Vagina (tissue), 2 donors: ENCODE data around the gene SMOC1. TPM values are rescaled to one million over a fixed set of nuclear protein-coding genes. Genes with fewer than 3 reads are reported as not detected.

Experiments
- DNase-seq, 2 donors: peaks; one replicate each; pipeline ENCODE4 v3.0.0-alpha.2; 2017; ENCODE audit errors: extremely low spot score in 2 of 2
- H3K27ac ChIP-seq: fragments of 200-600 bp; sonication (generic); one replicate; pipeline ENCODE4 v1.5.1; 2019
- H3K27me3 ChIP-seq: fragments of 200-600 bp; sonication (generic); one replicate; pipeline ENCODE4 v1.5.1; 2019
- H3K36me3 ChIP-seq, 2 donors: fragments of 200-600 bp; sonication (generic); one replicate each; pipeline ENCODE4 v1.5.1; 2017 to 2019
- H3K4me1 ChIP-seq: fragments of 200-600 bp; sonication (generic); one replicate; pipeline ENCODE4 v1.5.1; 2019
- H3K4me3 ChIP-seq, 2 donors: fragments of 200-600 bp; sonication (generic); 1 replicate in 1 of 2; 2 replicates in 1 of 2; pipeline ENCODE4 v1.5.1; 2016 to 2019
- H3K9me3 ChIP-seq: fragments of 200-600 bp; sonication (generic); one replicate; pipeline ENCODE4 v1.5.1; 2019
- CTCF ChIP-seq, 3 experiments: fragments of 450-650 bp in 2 of 3; fragments of 200-600 bp in 1 of 3; sonication (generic) in 1 of 3; IDR thresholded peaks; one replicate each; pipeline ENCODE4 v1.5.1; 2017 to 2019; ENCODE audit warnings: antibody characterized with exemption in 3 of 3, mild to moderate bottlenecking in 2 of 3, moderate library complexity in 2 of 3
- POLR2A ChIP-seq, 2 donors: fragments of 450-650 bp; IDR thresholded peaks; one replicate each; pipeline ENCODE4 v1.6.1; 2017; ENCODE audit warnings: antibody characterized with exemption in 2 of 2, mild to moderate bottlenecking in 2 of 2, moderate library complexity in 2 of 2
- POLR2AphosphoS5 ChIP-seq, 2 donors: sonication (generic); formaldehyde crosslinking; IDR thresholded peaks; one replicate each; pipeline ENCODE4 v1.9.0; 2017; ENCODE audit warnings: antibody characterized with exemption in 2 of 2, mild to moderate bottlenecking in 2 of 2, low read depth in 1 of 2; ENCODE audit not compliant: insufficient read depth in 1 of 2
- intact Hi-C: fragments of 100-400 bp; cut with DNase I; formaldehyde crosslinking; loops from one replicate; pipeline ENCODE4 v1.15.1; 2023
- total RNA-seq: library from RNA; depleted of rRNA; stranded (reverse); fragments of >200 nt; gene quantifications from one replicate; pipeline ENCODE4 v1.2.3, GENCODE V29; 2016

Gene SMOC1
- total RNA-seq, 1 donor from 2014 or later: 9.8 TPM

- no peaks in the 10 kb centered on the region for H3K9me3 ChIP-seq
- intact Hi-C loops: no loop called here
- no peak for TF ChIP-seq POLR2A (IDR thresholded peaks at IDR 0.05)
- TF ChIP-seq POLR2AphosphoS5 (IDR thresholded peaks at IDR 0.05; ENCODE audit: insufficient read depth in 1 of 2, low read depth in 1 of 2): no peak
- no peak for TF ChIP-seq CTCF (IDR thresholded peaks at IDR 0.05)
- DNase-seq: no peak
- no peaks in the 10 kb centered on the region for H3K36me3 ChIP-seq
- no peak overlapping the region for H3K4me3 ChIP-seq
- no peaks in the 10 kb centered on the region for H3K4me1 ChIP-seq
- H3K27me3 ChIP-seq: no peaks in the 10 kb centered on the region
- H3K27ac ChIP-seq: no peak overlapping the region
Observed at GRCh38 chr14:69844171-69844570, 35.0 kb upstream of the SMOC1 start.

DNA sequence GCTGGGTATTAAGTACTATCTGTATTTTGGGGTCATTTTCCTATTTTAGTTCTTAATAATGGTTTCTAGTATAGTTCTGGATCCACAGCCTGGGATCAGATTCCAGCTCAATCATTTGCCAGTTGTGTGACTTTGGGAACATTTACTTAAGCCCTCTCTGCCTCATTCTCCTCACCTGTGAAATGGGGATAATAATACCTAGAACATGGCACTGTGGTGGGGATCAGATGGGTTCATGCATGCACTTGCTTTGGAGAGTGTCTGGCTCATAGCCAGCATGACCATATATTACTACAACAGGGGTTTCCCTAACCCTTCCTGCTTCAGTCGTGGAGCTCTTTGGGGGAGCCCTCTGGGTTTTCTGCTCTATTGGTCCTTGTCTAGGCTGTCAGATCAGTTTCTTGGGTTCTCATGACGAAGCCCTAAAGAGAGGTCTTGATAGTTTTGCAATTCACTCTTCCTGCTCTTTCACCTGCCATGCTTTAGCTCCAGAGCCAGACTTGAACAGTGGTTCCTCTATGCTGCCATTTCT, 34.1 kb upstream of the SMOC1 start:
- no peak overlapping the region for H3K4me3 ChIP-seq
- H3K9me3 ChIP-seq: no peaks in the 10 kb centered on the region
- no peaks in the 10 kb centered on the region for H3K4me1 ChIP-seq
- DNase-seq: no peak
- no peak for TF ChIP-seq POLR2AphosphoS5 (IDR thresholded peaks at IDR 0.05; ENCODE audit: insufficient read depth in 1 of 2, low read depth in 1 of 2)
- TF ChIP-seq CTCF (IDR thresholded peaks at IDR 0.05): no peak
- no peak for TF ChIP-seq POLR2A (IDR thresholded peaks at IDR 0.05)
- no peak overlapping the region for H3K27ac ChIP-seq
- no peaks in the 10 kb centered on the region for H3K27me3 ChIP-seq
- H3K36me3 ChIP-seq: no peaks in the 10 kb centered on the region
- intact Hi-C loops: no loop called here

GRCh38 chr14:69845787-69846186, 33.4 kb upstream of the SMOC1 start:
- Histone ChIP-seq H3K4me3 (no peak overlapping the region), H3K4me1 (no peaks in the 10 kb centered on the region), H3K9me3 (no peaks in the 10 kb centered on the region), H3K27me3 (no peaks in the 10 kb centered on the region), H3K36me3 (no peaks in the 10 kb centered on the region), H3K27ac (no peak overlapping the region)
- intact Hi-C loops: no loop called here
- TF ChIP-seq CTCF (IDR thresholded peaks at IDR 0.05) (no peak), POLR2A (IDR thresholded peaks at IDR 0.05) (no peak)
- DNase-seq: no peak

DNA sequence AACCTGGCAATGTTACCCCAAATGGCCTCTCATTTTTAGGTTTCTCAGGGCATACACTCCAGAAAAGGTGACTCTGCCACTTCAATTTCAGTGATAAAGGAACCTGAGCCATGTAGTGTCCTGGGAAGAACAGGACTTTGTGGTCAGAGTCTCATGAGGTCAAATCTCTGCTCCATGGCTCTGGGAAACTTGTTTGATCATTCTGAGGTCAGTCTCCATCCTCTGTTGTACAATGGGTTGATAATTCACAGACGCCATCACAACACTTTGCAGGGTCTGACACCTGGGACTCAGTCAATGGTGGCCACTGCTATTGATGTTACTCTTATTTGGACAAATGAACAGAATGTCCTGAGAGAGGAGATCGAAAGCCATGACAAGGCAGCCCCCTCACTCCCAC, 31.1 kb upstream of the SMOC1 start:
- DNase-seq: no peak
- TF ChIP-seq POLR2A (IDR thresholded peaks at IDR 0.05) (no peak), CTCF (IDR thresholded peaks at IDR 0.05) (no peak), POLR2AphosphoS5 (IDR thresholded peaks at IDR 0.05; ENCODE audit: insufficient read depth in 1 of 2, low read depth in 1 of 2) (no peak)
- Histone ChIP-seq H3K4me1 (no peaks in the 10 kb centered on the region), H3K4me3 (no peak overlapping the region), H3K9me3 (no peaks in the 10 kb centered on the region), H3K27ac (no peak overlapping the region), H3K27me3 (no peaks in the 10 kb centered on the region), H3K36me3 (no peaks in the 10 kb centered on the region)
- intact Hi-C loops: no loop called here

- no peaks in the 10 kb centered on the region for H3K4me1 ChIP-seq
- DNase-seq: no peak
Observed at GRCh38 chr14:69848903-69849391, 30.3 kb upstream of the SMOC1 start.

More at GRCh38 chr14:69848903-69849391, 30.3 kb upstream of the SMOC1 start:
- H3K27me3 ChIP-seq: no peaks in the 10 kb centered on the region
- no peaks in the 10 kb centered on the region for H3K36me3 ChIP-seq
- no peak overlapping the region for H3K4me3 ChIP-seq
- no peak overlapping the region for H3K27ac ChIP-seq
- TF ChIP-seq POLR2A (IDR thresholded peaks at IDR 0.05): no peak
- TF ChIP-seq CTCF (IDR thresholded peaks at IDR 0.05): no peak
- TF ChIP-seq POLR2AphosphoS5 (IDR thresholded peaks at IDR 0.05; ENCODE audit: insufficient read depth in 1 of 2, low read depth in 1 of 2): no peak
- intact Hi-C loops: no loop called here
- H3K9me3 ChIP-seq: no peaks in the 10 kb centered on the region
